ENCODE data around the gene GALNT12. TPM values are rescaled to one million over a fixed set of nuclear protein-coding genes. Genes with fewer than 3 reads are reported as not detected.

GALNT12 gene
- total RNA-seq, 1 donor from 2014 or later = 1.4 TPM

DNA sequence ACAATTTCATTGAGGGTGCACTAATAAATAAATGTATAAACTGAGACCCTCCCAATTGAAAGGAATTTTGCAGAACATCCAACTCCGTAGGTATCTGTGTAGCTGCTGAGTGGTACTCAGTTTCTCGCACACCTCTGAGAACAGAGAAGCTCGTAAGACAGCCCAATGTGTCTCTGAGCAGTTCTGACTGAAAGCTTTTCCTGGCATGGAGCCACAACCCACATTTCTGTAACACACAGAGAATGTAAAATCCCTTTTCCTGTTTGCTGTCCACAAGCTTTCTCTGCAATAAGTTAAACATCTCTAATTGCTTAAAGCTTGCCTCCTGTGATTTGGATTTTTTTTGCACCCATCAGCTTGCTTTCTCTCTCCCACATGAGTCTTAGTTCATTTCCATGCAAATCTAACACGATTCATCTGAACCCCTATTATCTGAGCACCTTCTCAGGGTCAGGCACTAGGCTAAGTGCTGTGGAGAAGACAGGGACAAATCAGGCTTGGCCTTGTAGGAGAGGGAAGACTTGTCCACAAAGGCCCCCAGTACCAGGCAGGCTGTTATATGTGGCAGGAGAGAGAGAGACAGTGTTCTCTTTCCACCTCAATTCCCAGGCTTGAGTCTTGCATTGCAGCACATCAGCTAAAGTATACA is 92.1 kb downstream of the GALNT12 start:
- DNase-seq (ENCODE audit: low spot score) = no peak

Other genes starting within 250 kb of the GALNT12 start
- gene GABBR2, start 98.7 kb upstream of the GALNT12 start, total RNA-seq = not detected
- 18.1 TPM for gene ANKS6, start 11.1 kb upstream of the GALNT12 start, total RNA-seq
- gene COL15A1, start 136.2 kb downstream of the GALNT12 start, total RNA-seq = 73.3 TPM